Stimulated activated CD4-positive, alpha-beta T cell treated with anti-CD3 and anti-CD28 coated beads, Interleukin-15, amount 100 ng/mL, for 1 hour (primary cell): ENCODE results near the gene TMA7.
"Not testable (repeated sequence)": the region's sequence is repeated elsewhere in the genome, so short reads cannot be mapped to it uniquely, and the experiment has no call there.

Experiments used
- DNase-seq, 2 donors: peaks; one replicate each; pipeline ENCODE4 v3.0.0-alpha.2; 2020; ENCODE audit warnings: low read depth in 1 of 2, low spot score in 1 of 2

The TMA7 gene

DNA sequence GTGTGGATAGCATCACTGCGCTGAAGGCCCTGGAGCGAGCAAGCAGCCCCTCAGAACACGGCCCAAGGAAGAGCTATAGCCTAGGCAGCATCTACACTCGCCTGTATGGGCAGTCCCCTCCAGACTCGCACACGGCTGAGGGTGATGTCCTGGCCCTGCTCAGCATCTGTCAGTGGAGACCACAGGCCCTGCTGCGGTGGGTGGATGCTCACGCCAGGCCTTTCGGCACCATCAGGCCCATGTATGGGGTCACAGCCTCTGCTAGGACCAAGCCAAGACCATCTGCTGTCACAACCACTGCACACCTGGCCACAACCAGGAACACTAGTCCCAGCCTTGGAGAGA, 27.0 kb downstream of the TMA7 start:
- DNase-seq: no peak

DNA sequence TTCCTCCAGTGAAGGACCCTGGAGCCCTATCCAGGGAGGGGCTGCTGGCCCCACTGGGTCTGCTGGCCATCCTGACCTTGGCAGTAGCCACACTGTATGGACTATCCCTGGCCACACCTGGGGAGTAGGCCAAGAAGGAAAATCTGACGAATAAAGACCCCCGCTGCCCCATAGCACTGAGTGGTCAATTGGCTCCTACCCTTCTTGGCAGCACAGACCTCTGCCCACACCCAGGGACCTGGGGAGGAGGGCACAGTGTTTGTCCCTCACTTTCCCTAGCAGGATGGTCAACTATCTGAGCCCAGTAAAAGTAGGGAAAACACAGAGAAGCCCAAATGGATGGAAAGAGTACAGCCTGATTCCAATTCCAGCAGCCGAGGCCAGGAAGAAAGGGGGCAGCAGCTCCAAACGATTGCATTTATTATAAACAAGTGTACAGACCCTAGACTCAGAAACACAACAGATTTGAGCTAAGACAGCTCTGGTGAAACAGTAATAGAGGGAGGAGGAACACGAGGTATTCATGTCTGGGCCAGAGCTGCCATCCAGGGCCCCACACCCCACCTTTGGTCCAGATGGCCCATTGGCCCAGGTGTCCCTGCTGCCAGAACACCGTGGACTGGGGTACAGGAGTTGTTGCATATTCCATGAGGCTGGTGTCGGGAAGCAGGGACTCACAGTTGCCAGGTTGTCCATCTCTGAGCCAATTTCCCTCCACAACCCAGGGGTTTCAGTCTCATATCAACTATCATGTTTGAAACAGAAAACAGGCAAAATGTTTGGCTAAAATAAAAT, 27.6 kb downstream of the TMA7 start:
- no peak for DNase-seq

DNA sequence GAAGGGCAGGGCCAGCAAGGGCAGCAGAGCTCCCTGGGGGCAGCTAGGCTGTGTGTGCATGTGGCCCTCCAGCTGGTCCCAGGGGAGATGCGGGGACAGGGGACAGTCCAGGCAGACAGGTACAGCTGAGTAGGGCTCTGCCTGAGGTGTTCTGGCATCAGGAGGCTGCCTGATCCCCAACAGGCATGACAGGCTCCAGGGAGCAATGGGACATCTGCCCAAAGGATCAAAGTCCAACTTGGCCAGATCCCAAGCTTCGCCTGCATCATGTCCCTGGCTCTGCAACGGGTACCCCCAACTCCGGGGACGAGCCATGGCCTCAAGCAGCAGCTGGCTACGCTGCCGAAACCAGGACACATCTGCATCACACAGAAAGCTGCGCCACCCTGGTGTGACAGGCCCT, 28.3 kb downstream of the TMA7 start:
- no peak for DNase-seq

DNA sequence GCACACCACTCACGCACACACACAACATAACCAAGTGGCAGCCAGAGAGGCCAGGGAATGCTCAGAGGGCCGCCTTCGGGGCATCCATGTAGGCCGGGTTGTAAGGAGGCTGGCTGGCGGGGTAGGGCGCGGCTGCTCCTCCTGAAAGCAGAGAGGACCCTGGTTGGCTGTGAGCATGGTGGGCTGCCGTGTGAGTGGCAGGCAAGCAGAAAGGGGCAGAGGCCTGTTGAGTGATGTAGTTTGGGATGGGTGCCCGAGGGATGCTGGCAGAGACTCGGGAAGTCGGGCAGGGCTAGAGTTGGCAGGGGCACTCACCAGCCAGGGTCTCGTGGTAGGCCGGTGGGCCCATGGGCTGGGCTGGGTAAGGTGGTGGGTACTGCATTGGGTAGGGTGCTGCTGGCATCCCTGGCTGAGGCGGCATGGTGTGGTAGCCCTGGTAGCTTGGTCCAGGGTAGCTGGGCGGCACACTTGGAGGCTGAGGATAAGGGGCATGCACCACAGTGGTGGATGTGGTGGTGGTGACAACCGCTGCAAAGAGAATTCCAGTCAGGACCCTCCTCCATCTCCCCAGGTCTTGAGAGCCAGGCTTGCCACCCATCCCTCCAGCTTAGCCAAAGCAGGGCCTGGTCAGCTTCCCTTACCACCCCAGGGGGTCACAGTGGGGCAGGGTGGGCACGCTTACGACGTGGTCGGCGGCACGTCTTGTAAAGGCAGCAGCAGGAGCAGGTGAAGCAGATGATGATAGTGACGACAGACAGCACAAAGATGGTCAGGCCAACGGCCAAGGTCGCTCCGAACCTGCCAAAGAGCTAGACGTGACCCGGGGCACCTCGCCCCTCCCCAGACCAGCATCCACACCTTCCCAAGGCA, 29.2 kb downstream of the TMA7 start:
- DNase-seq: no peak

DNA sequence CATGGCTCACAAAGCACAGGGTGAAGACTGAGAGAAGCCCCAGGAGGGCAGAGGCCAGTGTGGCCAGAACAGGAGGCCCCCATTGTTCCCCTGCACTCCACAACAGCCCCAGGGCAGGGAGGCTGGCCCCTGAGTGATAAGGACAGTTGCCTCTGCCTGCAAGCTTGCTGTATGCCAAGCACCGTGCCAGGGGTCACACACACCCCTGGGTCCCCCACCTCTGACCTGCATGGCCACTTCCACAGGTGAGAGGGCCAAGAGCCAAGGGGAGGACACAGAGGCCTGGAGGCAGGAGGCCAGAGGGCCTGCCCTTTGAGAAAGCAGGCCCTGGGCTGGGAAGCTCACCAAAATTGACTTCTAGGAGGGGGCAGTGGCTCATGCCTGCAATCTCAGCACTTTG, 30.2 kb downstream of the TMA7 start:
- DNase-seq: no peak

DNA sequence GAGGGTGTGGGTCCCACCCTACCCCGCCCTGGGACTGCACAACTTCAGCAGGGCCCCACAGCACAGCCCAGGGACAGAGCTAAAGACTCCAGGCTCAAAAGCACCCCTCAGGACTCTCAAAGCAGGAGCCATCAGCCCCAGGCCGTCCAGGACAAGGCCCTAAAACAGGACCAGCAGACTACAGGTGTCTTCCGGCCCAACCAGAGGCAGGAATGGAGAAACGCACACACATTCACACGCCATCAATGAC, 32.5 kb downstream of the TMA7 start:
- no peak for DNase-seq

DNA sequence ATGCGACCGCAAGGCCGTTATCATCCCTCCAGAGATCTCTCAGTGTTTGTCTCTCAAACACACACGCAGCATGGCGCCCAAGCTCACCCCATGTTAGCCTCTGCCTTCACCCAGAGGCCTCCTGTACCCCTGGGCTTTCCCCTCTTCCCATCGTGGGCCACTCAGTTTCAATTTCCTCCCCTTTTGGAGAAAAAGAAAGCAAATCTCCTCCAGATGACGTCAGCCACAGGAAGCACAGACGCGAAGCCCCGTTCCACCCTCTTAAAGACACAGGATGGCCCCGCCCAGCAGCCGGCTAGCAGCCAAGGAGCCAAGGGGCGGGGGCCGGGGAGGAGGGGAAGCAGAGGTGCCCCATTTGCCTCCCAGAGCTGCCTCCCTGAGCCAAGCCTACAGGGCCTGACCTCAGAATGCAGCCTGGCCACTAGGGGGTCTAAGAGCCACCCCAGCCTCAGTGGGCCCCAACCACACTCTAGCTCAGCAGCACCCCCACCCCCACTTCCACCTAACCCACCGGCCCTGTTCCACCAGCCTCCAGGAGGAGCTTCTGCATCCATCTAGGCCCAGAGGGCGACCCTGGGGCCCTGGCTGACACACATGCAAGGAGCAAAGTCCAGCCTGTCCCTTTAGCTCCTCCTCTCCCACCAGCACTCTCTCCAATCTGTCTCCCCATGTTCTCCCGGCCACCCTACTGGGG, 33.0 kb downstream of the TMA7 start:
- DNase-seq: peak; percentile 85 to 88

DNA sequence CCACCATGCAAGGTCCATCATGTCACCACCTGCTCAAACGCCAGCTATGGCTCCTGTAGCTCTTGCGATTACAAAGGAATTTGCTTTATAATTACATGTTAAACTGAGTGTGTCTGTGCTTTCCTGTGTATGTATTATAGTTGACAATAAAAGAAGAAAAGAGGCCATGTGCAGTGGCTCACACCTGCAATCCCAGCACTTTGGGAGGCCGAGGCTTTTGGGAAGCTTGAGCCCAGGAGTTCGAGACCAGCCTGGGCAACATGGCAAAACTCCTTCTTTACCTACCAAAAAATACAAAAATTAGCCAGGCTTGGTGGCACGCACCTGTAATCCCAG, 33.5 kb downstream of the TMA7 start:
- no peak for DNase-seq

DNA sequence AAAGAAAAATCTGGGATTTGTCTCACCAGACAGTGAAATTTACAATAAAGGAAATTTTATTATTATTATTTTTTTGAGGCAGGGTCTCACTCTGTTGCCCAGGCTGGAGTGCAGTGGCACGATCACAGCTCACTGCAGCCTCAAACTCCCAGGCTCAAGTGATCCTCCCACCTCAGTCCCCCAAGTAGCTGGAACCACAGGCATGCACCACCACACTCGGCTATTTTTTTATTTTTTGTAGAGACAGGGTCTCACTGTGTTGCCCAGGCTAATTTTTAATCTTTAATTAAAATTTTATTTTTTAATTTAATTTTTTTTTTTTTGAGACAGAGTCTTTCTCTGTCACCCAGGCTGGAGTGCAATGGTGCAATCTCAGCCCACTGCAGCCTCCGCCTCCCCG, 34.0 kb downstream of the TMA7 start:
- not testable (repeated sequence) for DNase-seq

DNA sequence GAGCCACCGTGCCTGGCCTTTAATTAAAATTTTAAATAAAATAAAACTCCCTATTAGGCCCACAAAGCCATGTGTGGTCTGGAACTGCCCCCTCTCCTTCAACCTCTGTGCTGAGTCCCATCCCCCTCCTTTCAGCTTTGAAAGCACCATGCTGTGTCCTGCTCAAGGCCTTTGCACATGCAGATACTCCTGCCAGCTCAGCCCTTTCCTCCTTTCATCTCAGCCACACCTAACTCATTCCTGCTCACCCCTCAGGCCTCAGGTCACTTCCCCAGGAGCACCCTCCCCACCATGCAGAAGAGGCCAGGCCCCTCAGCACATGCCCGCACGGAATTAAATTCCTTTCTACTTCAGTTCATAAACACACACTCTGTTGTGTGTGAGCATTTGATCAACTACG, 34.6 kb downstream of the TMA7 start:
- no peak for DNase-seq

DNA sequence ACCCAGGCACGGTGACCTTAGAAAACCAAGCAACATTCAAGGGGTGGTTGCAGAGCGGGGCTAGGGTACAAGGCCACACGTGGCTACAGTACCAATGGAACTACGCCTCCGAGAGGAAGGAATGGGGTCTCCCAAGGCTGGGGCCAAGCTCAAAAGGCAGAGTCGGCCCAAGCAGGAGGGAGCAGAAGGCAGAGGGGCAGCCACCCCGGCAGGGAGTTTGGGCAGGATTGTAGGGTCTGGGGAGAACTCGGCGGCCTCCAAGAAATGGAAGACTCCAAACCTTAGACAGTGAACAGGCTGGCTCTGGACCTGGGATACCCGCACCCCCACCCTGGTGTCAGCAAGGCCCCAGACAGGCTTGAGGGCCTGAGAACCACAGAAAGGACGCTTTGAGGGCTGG, 35.1 kb downstream of the TMA7 start:
- DNase-seq: no peak

DNA sequence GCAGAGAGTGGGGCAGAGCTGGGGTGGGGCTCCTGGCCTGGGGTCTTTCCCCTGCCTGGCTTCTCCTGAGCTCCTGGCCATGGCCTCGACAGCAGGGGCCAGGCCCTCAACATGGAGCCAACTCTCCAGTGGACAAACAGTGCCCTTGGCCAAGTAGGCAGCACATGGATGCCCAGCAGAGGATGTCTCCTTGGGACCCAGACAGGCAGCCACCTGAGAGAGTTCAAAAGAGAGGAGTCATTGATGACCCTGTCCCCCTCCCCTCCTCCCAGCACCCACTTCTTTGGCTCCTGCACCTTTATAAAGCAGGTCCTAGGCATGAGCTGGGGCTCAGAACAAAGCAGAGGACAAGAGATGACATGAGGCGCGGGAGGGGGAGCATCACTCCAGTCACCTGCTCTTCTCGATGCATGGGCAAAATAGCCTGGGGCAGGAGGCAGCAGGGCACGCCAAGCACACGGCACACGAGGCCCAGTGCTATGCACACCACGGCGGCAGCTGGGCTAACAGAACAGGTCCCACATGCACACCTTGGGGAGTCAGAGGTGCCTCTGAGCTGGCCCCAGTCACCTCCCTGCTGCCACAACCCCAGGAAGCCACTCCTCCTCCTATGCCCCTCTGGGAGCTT, 36.5 kb downstream of the TMA7 start:
- DNase-seq: no peak

DNA sequence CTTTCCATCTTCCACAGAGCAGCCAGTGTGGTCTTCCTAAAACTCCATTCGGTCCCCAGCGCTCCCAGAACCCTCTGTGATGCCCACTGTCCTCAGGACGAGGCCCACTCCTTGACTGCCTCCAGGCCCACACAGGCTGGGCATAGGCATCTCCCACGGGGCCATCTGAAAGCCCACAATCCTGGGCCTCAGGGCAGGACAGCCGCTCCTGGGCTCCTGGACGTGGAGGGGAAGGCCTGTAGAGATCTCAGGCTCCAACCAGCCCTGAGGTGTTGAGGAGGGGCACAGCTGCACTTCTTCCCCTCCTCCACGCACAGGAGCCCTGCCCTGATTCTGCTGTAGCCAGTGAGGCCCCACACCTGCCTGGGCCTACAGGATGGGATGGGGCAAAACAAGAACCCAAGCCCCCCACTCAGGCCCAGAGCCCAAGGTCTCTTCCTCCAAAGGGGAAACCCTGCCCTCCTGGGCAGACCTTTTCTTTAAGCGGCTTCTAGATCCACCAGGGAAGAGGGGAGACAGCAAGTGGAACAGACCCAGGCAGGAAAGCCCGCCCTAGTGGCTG, 38.0 kb downstream of the TMA7 start:
- no peak for DNase-seq

DNA sequence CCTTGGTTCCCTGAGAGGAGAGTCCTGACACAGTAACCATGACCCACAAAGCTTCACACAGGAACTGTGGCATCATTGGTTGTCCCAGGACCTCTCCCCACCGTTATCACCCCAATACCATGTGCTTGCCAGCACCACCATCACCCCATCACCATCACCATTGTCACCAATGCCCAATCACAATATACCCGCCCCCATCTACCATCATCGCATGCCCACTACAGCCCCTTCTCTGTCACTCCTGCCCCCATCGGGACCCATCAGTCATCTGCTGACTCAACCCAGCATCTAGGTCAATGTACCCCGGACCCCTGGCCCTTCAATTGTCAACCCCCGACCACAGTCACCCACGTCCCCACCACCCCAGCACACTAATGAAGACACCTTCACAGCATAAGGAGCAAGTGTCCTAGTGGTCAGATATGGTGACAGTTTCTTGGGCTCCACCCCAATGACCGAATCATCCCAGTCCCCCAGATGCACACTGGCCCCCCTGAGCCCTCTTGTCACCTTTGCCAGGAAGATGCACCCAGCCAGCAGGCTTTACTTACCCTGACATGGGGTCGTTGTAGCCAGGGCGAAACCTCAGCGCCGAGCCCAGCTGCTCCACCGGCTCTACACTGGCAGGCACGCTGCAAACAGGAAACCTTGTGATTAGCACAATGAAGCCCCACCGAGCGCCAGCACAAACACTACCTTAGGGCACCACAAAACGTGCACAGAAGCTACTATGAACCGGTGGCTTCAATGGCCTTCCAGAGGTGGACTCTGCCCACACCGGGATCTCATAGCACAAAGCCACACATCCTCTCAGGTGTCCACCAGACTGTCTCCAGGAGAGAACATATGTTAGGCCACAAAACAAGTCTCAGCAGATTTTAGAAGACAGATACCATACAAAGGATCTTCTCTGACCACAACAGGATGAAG, 38.8 kb downstream of the TMA7 start:
- peak in 1 of 2 donors; percentile 30 for DNase-seq

DNA sequence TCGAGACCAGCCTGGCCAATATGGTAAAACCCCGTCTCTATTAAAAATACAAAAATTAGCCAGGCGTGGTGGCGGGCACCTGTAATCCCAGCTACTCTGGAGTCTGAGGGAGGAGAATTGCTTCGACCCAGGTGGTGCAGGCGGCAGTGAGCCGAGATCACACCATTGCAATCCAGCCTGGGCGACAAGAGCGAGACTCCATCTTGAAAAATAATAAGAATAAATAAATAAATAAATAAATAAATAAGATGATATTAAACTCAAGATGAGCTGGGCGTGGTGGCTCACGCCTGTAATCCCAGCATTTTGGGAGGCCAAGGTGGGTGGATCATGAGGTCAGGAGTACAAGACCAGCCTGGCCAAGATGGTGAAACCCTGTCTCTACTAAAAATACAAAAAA, 40.8 kb downstream of the TMA7 start:
- DNase-seq: not testable (repeated sequence)

DNA sequence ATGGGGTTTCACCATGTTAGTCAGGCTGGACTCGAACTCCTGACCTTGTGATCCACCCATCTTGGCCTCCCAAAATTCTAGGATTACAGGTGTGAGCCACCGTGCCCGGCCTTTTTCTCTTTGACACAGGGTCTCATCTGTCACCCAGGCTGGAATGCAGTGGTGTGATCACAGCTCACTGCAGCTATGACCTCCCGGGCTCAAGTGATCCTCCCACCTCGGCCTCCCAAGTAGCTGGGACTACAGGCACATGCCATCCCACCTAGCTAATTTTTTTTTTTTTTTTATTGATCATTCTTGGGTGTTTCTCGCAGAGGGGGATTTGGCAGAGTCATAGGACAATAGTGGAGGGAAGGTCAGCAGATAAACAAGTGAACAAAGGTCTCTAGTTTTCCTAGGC, 42.8 kb downstream of the TMA7 start:
- not testable (repeated sequence) for DNase-seq

DNA sequence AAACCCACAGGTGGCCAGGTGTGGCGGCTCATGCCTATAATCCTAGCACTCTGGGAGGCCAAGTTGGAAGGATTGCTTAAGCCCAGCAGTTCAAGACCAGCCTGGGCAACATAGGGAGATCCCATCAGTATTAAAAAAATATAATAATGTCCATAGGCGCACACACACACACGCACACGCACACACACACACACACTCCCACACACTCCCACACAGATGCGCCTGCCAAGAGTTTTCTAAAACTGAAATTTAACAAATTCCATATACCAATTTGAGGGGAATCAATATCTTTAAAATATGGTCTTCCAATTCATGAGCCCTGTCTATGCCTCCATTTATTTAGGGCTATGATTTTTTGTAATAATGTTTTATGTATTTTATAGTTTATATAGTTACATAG, 46.9 kb downstream of the TMA7 start:
- no peak for DNase-seq

DNA sequence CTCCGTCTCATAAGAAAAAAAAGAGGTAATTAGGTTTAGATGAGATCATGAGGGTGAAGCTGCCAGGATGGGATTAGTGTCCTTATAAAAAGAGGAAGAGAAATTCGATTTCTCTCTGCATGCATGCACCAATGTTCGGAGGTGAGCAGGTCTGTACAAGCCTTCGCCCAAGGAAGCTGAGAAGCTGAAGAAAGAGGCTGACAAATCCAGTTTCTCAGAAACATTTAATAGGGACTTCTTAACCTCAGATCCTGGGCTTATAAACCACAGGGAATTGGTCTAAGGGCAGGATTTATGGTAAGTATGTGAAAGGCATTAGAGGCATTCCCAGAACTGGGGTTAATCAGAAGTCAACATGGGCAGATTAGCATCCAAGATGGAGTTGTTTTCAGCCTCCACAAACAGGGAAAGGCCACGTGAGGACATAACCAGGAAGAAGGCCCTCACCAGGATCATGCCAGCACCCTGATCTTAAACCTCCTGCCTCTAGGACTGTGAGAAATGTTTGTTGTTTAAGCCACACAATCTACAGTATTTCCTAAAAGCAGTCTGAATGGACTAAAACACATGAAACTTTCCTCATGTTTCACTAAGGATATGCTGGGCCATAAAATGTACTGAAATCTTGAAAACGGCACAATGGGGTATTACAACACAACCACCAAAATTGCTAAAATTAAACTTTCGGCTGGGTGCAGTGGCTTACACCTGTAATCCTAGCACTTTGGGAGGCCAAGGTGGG, 52.6 kb downstream of the TMA7 start:
- no peak for DNase-seq

DNA sequence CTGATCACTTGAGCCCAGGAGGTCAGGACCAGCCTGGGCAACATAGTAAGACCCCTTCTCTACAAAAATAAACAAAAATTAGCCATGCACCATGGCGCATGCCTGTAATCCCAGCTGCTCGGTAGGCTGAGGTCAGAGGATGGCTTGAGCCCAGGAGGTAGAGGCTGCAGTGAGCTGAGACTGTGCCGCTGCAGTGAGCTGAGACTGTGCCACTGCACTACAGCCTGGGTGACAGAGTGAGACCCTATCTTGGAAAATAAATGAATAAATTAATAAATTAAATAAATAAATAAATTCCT, 53.1 kb downstream of the TMA7 start:
- DNase-seq: no peak
